ENCODE measurements around the gene BMP2K.

GRCh38 chr4:78762529-78762928 lies 13.6 kb upstream of the BMP2K start:
- TF ChIP-seq CTCF (IDR thresholded peaks at IDR 0.05), result no peak
- no peak for TF ChIP-seq POLR2A (IDR thresholded peaks at IDR 0.05)
- no peak for TF ChIP-seq POLR2AphosphoS5 (IDR thresholded peaks at IDR 0.05)
